GM18858 (cell line): ENCODE results near the gene NEO1.
"Not testable (repeated sequence)": the region's sequence is repeated elsewhere in the genome, so short reads cannot be mapped to it uniquely, and the experiment has no call there.

ENCODE experiments used
- ATAC-seq: cut with Tn5 transposase; IDR thresholded peaks from one replicate; pipeline ENCODE4 v1.9.1; 2021; ENCODE audit not compliant: unreplicated experiment

The NEO1 gene

GRCh38 chr15:73195166-73195565, 142.9 kb downstream of the NEO1 start:
- no peak for ATAC-seq

GRCh38 chr15:73196113-73196512, 143.8 kb downstream of the NEO1 start:
- no peak for ATAC-seq

- ATAC-seq, result no peak
These were observed 148.1 kb downstream of the NEO1 start for GRCh38 chr15:73200339-73200738.

GRCh38 chr15:73210630-73211029, 158.4 kb downstream of the NEO1 start:
- ATAC-seq, result no peak

- no peak for ATAC-seq
These were observed 160.2 kb downstream of the NEO1 start for GRCh38 chr15:73212424-73212823.

- ATAC-seq, result not testable (repeated sequence)
These were observed 169.2 kb downstream of the NEO1 start for GRCh38 chr15:73221450-73221849.

GRCh38 chr15:73225358-73226015, 173.2 kb downstream of the NEO1 start:
- ATAC-seq, result no peak

- ATAC-seq, result no peak
These were observed 174.0 kb downstream of the NEO1 start for GRCh38 chr15:73226093-73226814.

GRCh38 chr15:73227433-73228056, 175.3 kb downstream of the NEO1 start:
- ATAC-seq, result no peak

GRCh38 chr15:73228128-73228646, 175.9 kb downstream of the NEO1 start:
- no peak for ATAC-seq

GRCh38 chr15:73231661-73232419, 179.6 kb downstream of the NEO1 start:
- ATAC-seq, result no peak

GRCh38 chr15:73232776-73233175, 180.5 kb downstream of the NEO1 start:
- no peak for ATAC-seq

- no peak for ATAC-seq
These were observed 181.4 kb downstream of the NEO1 start for GRCh38 chr15:73233623-73234022.

- ATAC-seq, result no peak
These were observed 185.6 kb downstream of the NEO1 start for GRCh38 chr15:73237910-73238309.

- no peak for ATAC-seq
These were observed 187.4 kb downstream of the NEO1 start for GRCh38 chr15:73239564-73240215.

- no peak for ATAC-seq
These were observed 188.7 kb downstream of the NEO1 start for GRCh38 chr15:73240866-73241499.

GRCh38 chr15:73244333-73244732, 192.1 kb downstream of the NEO1 start:
- no peak for ATAC-seq

- ATAC-seq, result no peak
These were observed 194.2 kb downstream of the NEO1 start for GRCh38 chr15:73246439-73246838.

- no peak for ATAC-seq
These were observed 194.6 kb downstream of the NEO1 start for GRCh38 chr15:73246898-73247297.

GRCh38 chr15:73247331-73247730, 195.1 kb downstream of the NEO1 start:
- no peak for ATAC-seq
